AG04449 (cell line): Measurements from ENCODE around the gene RABL2B.

Source experiments
- CTCF ChIA-PET: fragments of 350-600 bp; formaldehyde crosslinking; extraction: SDS; loops from one replicate; lab custom pipeline; 2021; ENCODE audit warnings: antibody characterized with exemption; lab: Yijun Ruan, JAX
- POLR2A ChIA-PET: fragments of 400-600, 350-600 bp; formaldehyde crosslinking; extraction: SDS; loops from one replicate; lab custom pipeline; 2020; ENCODE audit warnings: antibody characterized with exemption, inconsistent platforms; lab: Yijun Ruan, JAX
- DNase-seq: peaks from one replicate; pipeline ENCODE4 v3.0.0-alpha.2; 2010; ENCODE audit warnings: low read depth, low spot score
- H3K4me3 ChIP-seq: 2 replicates; pipeline ENCODE4 v1.5.1; 2011; ENCODE audit warnings: low read depth, mild to moderate bottlenecking, control low read depth, low read length
- CTCF ChIP-seq: IDR thresholded peaks from one replicate; pipeline ENCODE4 v1.5.1; 2011; ENCODE audit warnings: mild to moderate bottlenecking, moderate library complexity, low read length, control low read depth, inconsistent platforms; ENCODE audit not compliant: insufficient read depth; ENCODE audit errors: missing control alignments

Gene RABL2B

GRCh38 chr22:50722716-50723428, 60.6 kb downstream of the RABL2B start:
- ChIA-PET POLR2A (no interaction called here), CTCF (interaction anchor here (4.8 kb wide), 1 partner anchor 9 kb away, joined by 45 read pairs; no protein-coding TSS in a partner anchor)
- TF ChIP-seq CTCF: no peak
- no peak for DNase-seq
- no peak overlapping the region for H3K4me3 ChIP-seq

GRCh38 chr22:50722048-50722701, 61.3 kb downstream of the RABL2B start:
- ChIA-PET POLR2A (no interaction called here), CTCF (interaction anchor here (4.8 kb wide), 1 partner anchor 10 kb away, joined by 45 read pairs; no protein-coding TSS in a partner anchor)
- H3K4me3 ChIP-seq: no peak overlapping the region
- TF ChIP-seq CTCF: no peak
- no peak for DNase-seq

- POLR2A ChIA-PET: no interaction called here
- no peak for TF ChIP-seq CTCF
- DNase-seq: no peak
- CTCF ChIA-PET: interaction anchor here (4.8 kb wide), 1 partner anchor 11 kb away, joined by 45 read pairs; no protein-coding TSS in a partner anchor
- no peak overlapping the region for H3K4me3 ChIP-seq
These were observed 62.1 kb downstream of the RABL2B start for GRCh38 chr22:50721257-50721844.

GRCh38 chr22:50720301-50721256, 62.9 kb downstream of the RABL2B start:
- CTCF ChIA-PET: interaction anchor here (4.8 kb wide), 1 partner anchor 12 kb away, joined by 45 read pairs; no protein-coding TSS in a partner anchor
- no peak for TF ChIP-seq CTCF
- no peak for DNase-seq
- POLR2A ChIA-PET: no interaction called here
- H3K4me3 ChIP-seq: no peak overlapping the region

- TF ChIP-seq CTCF: no peak
- CTCF ChIA-PET: interaction anchor here (4.8 kb wide), 1 partner anchor 12 kb away, joined by 45 read pairs; no protein-coding TSS in a partner anchor
- H3K4me3 ChIP-seq: no peak overlapping the region
- POLR2A ChIA-PET: no interaction called here
- DNase-seq: no peak
These were observed 63.6 kb downstream of the RABL2B start for GRCh38 chr22:50719814-50720300.
